ENCODE results near the gene TRIP10.

The TRIP10 gene

DNA sequence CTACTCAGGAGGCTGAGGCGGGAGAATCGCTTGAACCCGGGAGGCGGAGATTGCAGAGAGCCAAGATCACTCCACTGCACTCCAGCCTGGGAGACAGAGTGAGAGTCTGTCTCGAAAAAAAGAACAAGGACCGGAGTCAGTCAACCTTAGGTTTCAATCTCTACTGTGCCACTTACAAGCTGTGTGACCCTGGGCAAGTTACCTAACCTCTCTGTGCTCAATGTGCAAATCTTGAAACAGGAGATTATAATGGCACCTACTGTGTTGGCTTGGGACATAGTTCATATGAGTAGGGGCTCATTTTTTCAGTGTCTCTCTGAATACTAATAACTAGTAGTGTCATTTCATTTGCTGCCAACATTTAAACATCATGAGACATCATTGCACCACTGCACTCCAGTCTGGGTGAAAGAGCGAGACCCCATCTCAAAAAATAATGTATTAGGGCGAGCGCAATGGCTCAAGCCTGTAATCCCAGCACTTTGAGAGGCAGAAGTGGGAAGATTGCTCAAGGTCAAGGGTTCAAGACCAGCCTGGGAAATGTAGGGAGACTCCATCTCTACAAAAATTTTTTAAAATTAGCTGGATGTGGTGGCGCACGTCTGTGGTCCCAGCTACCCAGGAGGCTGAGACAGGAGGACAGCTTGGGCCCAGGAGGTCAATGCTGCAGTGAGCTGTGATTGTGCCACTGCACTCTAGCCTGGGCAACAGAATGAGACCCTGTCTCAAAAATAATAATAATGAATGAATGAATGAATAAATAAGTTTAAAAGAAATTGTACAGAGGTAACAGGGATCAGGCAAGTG lies 24.5 kb upstream of the TRIP10 start:
- no peaks in the 10 kb centered on the region for H3K9me3 Mint-ChIP-seq

DNA sequence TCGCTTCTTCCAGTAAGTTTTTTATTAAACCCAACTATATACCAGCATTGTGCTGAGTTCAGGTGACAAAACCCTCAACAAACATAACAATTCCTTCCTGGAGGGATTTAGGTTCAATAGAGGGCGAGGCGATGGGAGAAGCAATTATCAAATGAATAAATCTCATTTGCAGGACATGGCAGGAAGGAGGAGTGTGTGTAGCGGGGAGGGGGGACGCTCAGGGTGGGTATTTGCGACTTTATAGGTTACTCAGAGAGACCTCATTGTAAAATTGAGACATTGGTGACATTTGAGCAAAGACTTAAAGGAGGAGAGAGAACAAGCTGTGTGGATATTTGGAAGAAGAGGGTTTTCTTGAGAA lies 22.9 kb upstream of the TRIP10 start:
- intact Hi-C loops (cut with micrococcal nuclease), result loop anchor here (10.0 kb wide), 1 partner anchor 82 kb away; no protein-coding TSS in a partner anchor
- peaks cover 35% of the 10 kb centered on the region for H3K27me3 Mint-ChIP-seq
- no peaks in the 10 kb centered on the region for H3K9me3 Mint-ChIP-seq
- H3K4me3 Mint-ChIP-seq, result no peak overlapping the region
- H3K4me1 Mint-ChIP-seq (ENCODE audit: low read depth), result peaks cover 36% of the 10 kb centered on the region
- no peaks in the 10 kb centered on the region for H3K36me3 Mint-ChIP-seq (ENCODE audit: low read depth)
- H3K27ac Mint-ChIP-seq, result no peak overlapping the region

More for the DNA sequence above, 24.5 kb upstream of the TRIP10 start:
- H3K4me3 Mint-ChIP-seq, result no peak overlapping the region
- peaks cover 51% of the 10 kb centered on the region for H3K27me3 Mint-ChIP-seq
- no peak overlapping the region for H3K27ac Mint-ChIP-seq
- intact Hi-C loops (cut with micrococcal nuclease), result loop anchor here (10.0 kb wide), 1 partner anchor 80 kb away; no protein-coding TSS in a partner anchor
- H3K36me3 Mint-ChIP-seq (ENCODE audit: low read depth), result no peaks in the 10 kb centered on the region
- H3K4me1 Mint-ChIP-seq (ENCODE audit: low read depth), result peaks cover 30% of the 10 kb centered on the region

GRCh38 chr19:6717036-6717435 lies 22.4 kb upstream of the TRIP10 start:
- Mint-ChIP-seq H3K27me3 (peaks cover 32% of the 10 kb centered on the region), H3K4me3 (no peak overlapping the region), H3K36me3 (ENCODE audit: low read depth) (no peaks in the 10 kb centered on the region), H3K4me1 (ENCODE audit: low read depth) (peaks cover 36% of the 10 kb centered on the region), H3K9me3 (no peaks in the 10 kb centered on the region), H3K27ac (no peak overlapping the region)
- intact Hi-C loops (cut with micrococcal nuclease), result loop anchor here (10.0 kb wide), 1 partner anchor 82 kb away; no protein-coding TSS in a partner anchor

DNA sequence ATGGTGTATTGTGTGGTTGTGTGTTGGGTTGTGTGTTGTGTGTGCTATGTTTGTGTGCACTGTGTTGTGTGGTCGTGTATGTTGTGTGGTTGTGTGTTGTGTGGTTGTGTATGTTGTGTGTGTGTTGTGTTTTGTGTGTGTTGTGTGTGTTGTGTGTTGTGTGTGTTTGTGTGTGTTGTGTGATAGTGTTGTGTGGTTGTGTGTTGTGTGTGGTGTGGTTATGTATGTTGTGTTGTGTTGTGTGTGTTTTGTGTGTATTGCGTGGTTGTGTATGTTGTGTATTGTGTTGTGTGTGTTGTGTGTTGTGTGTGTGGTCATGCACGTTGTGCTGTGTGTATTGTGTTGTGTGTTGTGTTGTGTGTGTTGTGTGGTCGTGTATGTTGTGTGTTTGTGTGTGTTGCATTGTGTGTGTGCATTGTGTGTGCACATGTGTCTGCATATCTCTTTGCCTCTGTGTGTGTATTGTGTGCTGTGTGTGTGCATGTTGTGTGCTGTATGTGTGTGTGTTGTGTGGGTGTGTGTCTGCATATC lies 22.0 kb upstream of the TRIP10 start:
- peaks cover 36% of the 10 kb centered on the region for H3K4me1 Mint-ChIP-seq (ENCODE audit: low read depth)
- no peaks in the 10 kb centered on the region for H3K36me3 Mint-ChIP-seq (ENCODE audit: low read depth)
- no peaks in the 10 kb centered on the region for H3K9me3 Mint-ChIP-seq
- no peak overlapping the region for H3K4me3 Mint-ChIP-seq
- intact Hi-C loops (cut with micrococcal nuclease), result loop anchor here (10.0 kb wide), 1 partner anchor 83 kb away; no protein-coding TSS in a partner anchor
- peaks cover 27% of the 10 kb centered on the region for H3K27me3 Mint-ChIP-seq
- H3K27ac Mint-ChIP-seq, result no peak overlapping the region

GRCh38 chr19:6718111-6718740 lies 21.3 kb upstream of the TRIP10 start:
- intact Hi-C loops (cut with micrococcal nuclease), result loop anchor here (10.0 kb wide), 1 partner anchor 83 kb away; no protein-coding TSS in a partner anchor
- Mint-ChIP-seq H3K27me3 (peaks cover 26% of the 10 kb centered on the region), H3K27ac (no peak overlapping the region), H3K9me3 (no peaks in the 10 kb centered on the region), H3K4me1 (ENCODE audit: low read depth) (peaks cover 40% of the 10 kb centered on the region), H3K36me3 (ENCODE audit: low read depth) (no peaks in the 10 kb centered on the region), H3K4me3 (no peak overlapping the region)

DNA sequence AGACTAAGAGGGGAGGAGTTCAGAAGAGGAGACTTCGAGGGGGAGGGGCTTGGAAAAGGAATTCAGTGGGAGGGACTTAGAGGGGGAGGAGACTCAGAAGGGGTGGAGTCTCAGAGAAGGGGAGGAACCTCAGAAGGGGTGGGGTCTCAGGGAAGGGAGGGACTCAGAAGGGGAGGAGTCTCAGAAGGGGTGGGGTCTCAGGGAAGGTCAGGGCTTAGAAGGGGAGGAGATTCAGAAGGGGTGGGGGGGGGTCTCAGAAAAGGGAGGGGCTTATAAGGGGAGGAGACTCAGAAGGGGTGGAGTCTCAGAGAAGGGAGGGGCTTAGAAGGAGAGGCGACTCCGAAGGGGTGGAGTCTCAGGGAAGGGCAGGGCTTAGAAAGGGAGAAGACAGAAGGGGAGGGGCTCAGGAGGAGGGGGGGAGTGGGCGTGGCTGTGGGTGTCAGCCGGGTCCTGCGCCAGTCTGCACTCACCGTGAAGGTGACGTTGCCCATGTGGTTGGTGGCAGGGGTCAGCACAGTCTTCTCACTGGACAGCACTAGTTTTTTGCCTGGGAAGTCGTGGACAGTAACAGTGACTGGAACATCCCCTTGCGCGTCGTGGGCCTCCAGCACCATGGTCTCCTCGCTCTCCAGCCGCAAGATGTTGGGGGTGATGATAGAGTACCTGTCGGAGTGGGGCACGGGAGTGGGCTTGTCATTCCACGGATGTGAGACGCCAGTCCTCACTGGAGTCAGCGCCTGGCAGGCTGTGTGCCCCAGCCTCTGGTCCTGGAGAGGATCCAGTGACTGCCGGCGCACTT lies 20.5 kb upstream of the TRIP10 start:
- intact Hi-C loops (cut with micrococcal nuclease), result loop anchor here (10.0 kb wide), 1 partner anchor 84 kb away; no protein-coding TSS in a partner anchor
- no peaks in the 10 kb centered on the region for H3K36me3 Mint-ChIP-seq (ENCODE audit: low read depth)
- H3K27me3 Mint-ChIP-seq, result peaks cover 26% of the 10 kb centered on the region
- peaks cover 47% of the 10 kb centered on the region for H3K4me1 Mint-ChIP-seq (ENCODE audit: low read depth)
- H3K9me3 Mint-ChIP-seq, result no peaks in the 10 kb centered on the region
- H3K27ac Mint-ChIP-seq, result peak overlapping the region; percentile 3
- H3K4me3 Mint-ChIP-seq, result no peak overlapping the region

GRCh38 chr19:6719540-6719861 lies 20.0 kb upstream of the TRIP10 start:
- Mint-ChIP-seq H3K36me3 (ENCODE audit: low read depth) (no peaks in the 10 kb centered on the region), H3K4me1 (ENCODE audit: low read depth) (peaks cover 53% of the 10 kb centered on the region), H3K4me3 (no peak overlapping the region), H3K27ac (peak overlapping the region; percentile 3), H3K27me3 (peaks cover 22% of the 10 kb centered on the region), H3K9me3 (no peaks in the 10 kb centered on the region)
- intact Hi-C loops (cut with micrococcal nuclease), result loop anchor here (10.0 kb wide), 1 partner anchor 85 kb away; no protein-coding TSS in a partner anchor

DNA sequence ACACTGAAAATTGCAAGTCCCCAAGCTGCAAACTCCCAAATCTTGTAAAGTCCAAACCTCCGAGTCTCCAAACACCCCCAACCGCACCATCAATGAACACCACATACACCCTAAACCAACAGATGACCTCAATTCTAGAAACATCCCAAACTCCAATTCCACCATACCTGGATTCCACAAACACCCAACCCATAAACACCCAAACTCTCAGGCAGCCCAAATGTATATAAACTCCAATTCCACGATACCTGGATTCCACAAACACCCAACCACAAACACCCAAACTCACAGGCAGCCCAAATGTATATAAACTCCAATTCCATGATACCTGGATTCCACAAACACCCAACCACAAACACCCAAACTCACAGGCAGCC lies 19.5 kb upstream of the TRIP10 start:
- Mint-ChIP-seq H3K36me3 (ENCODE audit: low read depth) (no peaks in the 10 kb centered on the region), H3K27ac (peak overlapping the region; percentile 36)

DNA sequence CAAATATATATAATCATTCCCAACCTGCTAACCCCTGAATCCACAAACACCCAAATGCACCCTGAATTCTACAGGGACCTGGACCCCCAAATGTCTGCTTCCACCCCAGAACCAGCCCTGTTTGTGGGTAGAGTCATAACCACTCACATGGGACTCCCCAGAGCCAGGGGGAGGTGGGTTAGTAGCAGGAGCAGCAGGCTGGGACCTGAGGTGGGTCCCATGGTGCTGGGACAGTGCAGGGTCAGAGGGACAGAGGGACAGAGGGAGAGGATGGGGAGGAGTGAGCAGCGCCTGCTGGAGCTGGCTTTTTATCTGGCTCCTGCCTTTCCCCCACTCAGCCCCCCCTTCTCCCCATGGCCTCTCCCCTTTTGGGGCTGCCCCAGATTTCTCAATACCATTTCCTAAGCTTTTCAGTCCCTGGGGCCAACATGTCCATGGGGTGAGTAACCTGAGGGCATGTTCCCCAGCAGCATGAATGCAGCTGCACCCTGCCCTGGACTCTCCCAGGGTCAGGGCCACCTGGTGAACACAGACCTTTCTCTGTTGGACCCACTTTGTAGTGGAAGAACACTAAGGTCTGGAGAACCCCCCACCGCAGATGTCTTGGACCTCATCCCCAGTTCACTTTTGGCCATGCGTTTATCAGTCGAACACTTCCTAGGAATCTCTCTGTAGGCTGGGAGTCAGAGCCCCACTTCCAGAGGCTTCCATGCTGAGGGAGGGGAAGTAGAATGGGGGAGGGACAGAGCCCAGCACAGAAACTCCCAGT lies 18.9 kb upstream of the TRIP10 start, which contains the start of gene C3:
Gene C3, minus strand, starts transcription at position 282 of the 769 bp plus-strand sequence. Its CDS starts 61 bp downstream, at position 221.
- H3K4me1 Mint-ChIP-seq (ENCODE audit: low read depth), result peaks cover 63% of the 10 kb centered on the region
- peak within 1 kb of the TSS; percentile 36 for H3K27ac Mint-ChIP-seq
- H3K27me3 Mint-ChIP-seq, result peaks cover 23% of the 10 kb centered on the region
- H3K36me3 Mint-ChIP-seq (ENCODE audit: low read depth), result no peaks in the 10 kb centered on the region
- no peaks in the 10 kb centered on the region for H3K9me3 Mint-ChIP-seq
- no peak within 1 kb of the TSS for H3K4me3 Mint-ChIP-seq
- intact Hi-C loops (cut with micrococcal nuclease), result loop anchor here (10.0 kb wide), 1 partner anchor 46 kb away; the partner anchor contains the start of gene TNFSF14

More for the DNA sequence above, 19.5 kb upstream of the TRIP10 start:
- intact Hi-C loops (cut with micrococcal nuclease), result loop anchor here (10.0 kb wide), 2 partner anchors 45 to 85 kb away; partner anchors contain the start of gene TNFSF14
- Mint-ChIP-seq H3K4me3 (no peak overlapping the region), H3K27me3 (peaks cover 20% of the 10 kb centered on the region), H3K9me3 (no peaks in the 10 kb centered on the region), H3K4me1 (ENCODE audit: low read depth) (peaks cover 57% of the 10 kb centered on the region)

DNA sequence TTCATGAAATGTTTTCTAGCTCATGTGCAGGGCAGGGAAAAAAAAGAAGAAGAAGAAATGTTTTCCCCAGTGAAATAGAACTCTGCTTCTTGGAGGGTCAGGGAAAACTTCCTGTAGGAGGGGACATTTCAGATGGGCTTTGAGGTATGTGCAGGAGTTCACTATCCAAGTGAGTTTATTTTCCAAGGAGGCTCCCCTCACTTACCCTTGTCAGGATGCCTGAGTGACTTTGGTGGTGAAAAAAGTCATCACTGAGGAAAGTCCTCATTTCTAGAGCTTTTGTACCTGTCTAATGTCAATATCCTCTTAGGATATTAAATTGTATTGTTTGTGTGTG lies 18.4 kb upstream of the TRIP10 start:
- intact Hi-C loops (cut with micrococcal nuclease), result loop anchor here (10.0 kb wide), 1 partner anchor 46 kb away; the partner anchor contains the start of gene TNFSF14
- peaks cover 23% of the 10 kb centered on the region for H3K27me3 Mint-ChIP-seq
- H3K27ac Mint-ChIP-seq, result peak overlapping the region; percentile 36
- H3K4me3 Mint-ChIP-seq, result no peak overlapping the region
- H3K4me1 Mint-ChIP-seq (ENCODE audit: low read depth), result peaks cover 65% of the 10 kb centered on the region
- H3K9me3 Mint-ChIP-seq, result no peaks in the 10 kb centered on the region
- H3K36me3 Mint-ChIP-seq (ENCODE audit: low read depth), result no peaks in the 10 kb centered on the region

DNA sequence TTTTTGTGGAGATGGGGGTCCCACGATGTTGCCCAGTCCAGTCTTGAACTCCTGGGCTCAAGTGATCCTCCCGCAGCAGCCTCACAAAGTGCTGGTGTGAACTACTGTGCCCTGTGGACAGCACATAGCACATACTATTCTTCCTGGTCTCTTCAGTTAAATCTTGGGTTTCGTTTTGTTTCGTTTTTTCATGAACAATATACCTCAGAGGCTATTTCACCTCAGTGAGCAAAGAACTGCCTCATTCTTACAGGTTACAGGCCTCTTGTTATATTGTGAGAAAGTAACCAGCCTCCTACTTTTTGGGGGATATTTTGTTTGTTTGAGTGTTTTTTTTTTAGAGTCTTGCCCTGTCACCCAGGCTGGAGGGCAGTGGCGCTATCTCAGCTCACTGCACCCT lies 17.7 kb upstream of the TRIP10 start:
- intact Hi-C loops (cut with micrococcal nuclease), result loop anchor here (10.0 kb wide), 1 partner anchor 47 kb away; the partner anchor contains the start of gene TNFSF14
- Mint-ChIP-seq H3K4me1 (ENCODE audit: low read depth) (peaks cover 65% of the 10 kb centered on the region), H3K27ac (no peak overlapping the region)

DNA sequence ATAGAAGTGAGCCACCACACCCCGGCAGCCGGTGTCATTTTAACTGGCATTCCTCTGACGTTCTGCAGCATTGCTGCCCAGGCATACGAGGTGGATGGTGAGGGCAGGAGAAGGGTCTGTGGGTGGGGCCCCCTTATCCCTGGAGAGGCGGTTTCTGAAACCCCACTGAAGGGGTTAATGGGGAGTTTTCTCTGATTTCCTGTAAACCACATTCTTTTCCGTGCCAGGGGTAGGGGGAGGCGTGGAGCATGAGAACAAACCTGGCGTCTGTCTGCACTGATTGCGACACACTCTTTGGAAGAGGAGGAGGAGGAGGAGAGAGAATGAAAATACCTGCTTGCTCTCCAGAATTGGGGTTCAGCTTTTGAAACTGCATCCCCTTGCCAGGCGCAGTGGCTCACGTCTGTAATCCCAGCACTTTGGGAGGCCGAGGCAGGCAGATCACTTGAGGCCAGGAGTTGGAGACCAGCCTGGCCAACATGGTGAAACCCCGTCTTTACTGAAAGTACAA lies 16.3 kb upstream of the TRIP10 start:
- H3K36me3 Mint-ChIP-seq (ENCODE audit: low read depth), result no peaks in the 10 kb centered on the region
- no peak overlapping the region for H3K4me3 Mint-ChIP-seq
- no peaks in the 10 kb centered on the region for H3K9me3 Mint-ChIP-seq
- intact Hi-C loops (cut with micrococcal nuclease), result loop anchor here (10.0 kb wide), 1 partner anchor 48 kb away; the partner anchor contains the start of gene TNFSF14
- H3K27me3 Mint-ChIP-seq, result peaks cover 9% of the 10 kb centered on the region
- peak overlapping the region; percentile 26 for H3K27ac Mint-ChIP-seq
- peaks cover 66% of the 10 kb centered on the region for H3K4me1 Mint-ChIP-seq (ENCODE audit: low read depth)

More for the DNA sequence above, 17.7 kb upstream of the TRIP10 start:
- H3K9me3 Mint-ChIP-seq, result no peaks in the 10 kb centered on the region
- peaks cover 17% of the 10 kb centered on the region for H3K27me3 Mint-ChIP-seq
- H3K36me3 Mint-ChIP-seq (ENCODE audit: low read depth), result no peaks in the 10 kb centered on the region
- no peak overlapping the region for H3K4me3 Mint-ChIP-seq

All from dendritic cell treated with granulocyte-macrophage colony-stimulating factor and Interleukin-4, amounts not matched to agents 40 ng/mL and 50 ng/mL, for 4 days (primary cell).